CD8-positive, alpha-beta memory T cell (primary cell): ENCODE results near the gene CCDC148. TPM values are rescaled to one million over a fixed set of nuclear protein-coding genes. Genes with fewer than 3 reads are reported as not detected.

Experiments used
- CTCF ChIA-PET: fragments of 350-600 bp; sonication (Branson Sonifier 250); formaldehyde crosslinking; loops from one replicate; lab custom pipeline; 2021; ENCODE audit warnings: antibody characterized with exemption; lab: Charles Lee
- POLR2A ChIA-PET: fragments of 350-600 bp; sonication (Branson Sonifier 250); formaldehyde crosslinking; loops from one replicate; lab custom pipeline; 2021; ENCODE audit warnings: antibody characterized with exemption; lab: Charles Lee
- DNase-seq, 5 donors: peaks; one replicate each; pipeline versions ENCODE4 v3.0.0 to v3.0.0-alpha.2; 2020 to 2022; ENCODE audit warnings: mixed read lengths in 1 of 5
- H3K27ac ChIP-seq: one replicate; pipeline ENCODE4 v1.7.0; 2013; ENCODE audit warnings: low read depth, mild to moderate bottlenecking, low read length, moderate library complexity
- H3K27me3 ChIP-seq: 2 replicates; pipeline ENCODE4 v1.7.0; 2013; ENCODE audit warnings: low read length, mild to moderate bottlenecking; ENCODE audit not compliant: insufficient read depth, poor library complexity, severe bottlenecking
- H3K36me3 ChIP-seq: 2 replicates; pipeline ENCODE4 v1.7.0; 2013; ENCODE audit warnings: mild to moderate bottlenecking, low read length, moderate library complexity; ENCODE audit not compliant: insufficient read depth
- H3K4me1 ChIP-seq: 2 replicates; pipeline ENCODE4 v1.7.0; 2013; ENCODE audit warnings: mild to moderate bottlenecking, low read length, moderate library complexity; ENCODE audit not compliant: insufficient read depth
- H3K4me3 ChIP-seq: 2 replicates; pipeline ENCODE4 v1.7.0; 2013; ENCODE audit warnings: mild to moderate bottlenecking, low read length
- H3K9me3 ChIP-seq: 2 replicates; pipeline ENCODE4 v1.7.0; 2013; ENCODE audit warnings: mild to moderate bottlenecking, low read length
- H3K27ac Mint-ChIP-seq, 8 donors: one replicate each; pipeline ENCODE4 v1.8.0; 2020 to 2021; ENCODE audit warnings: mixed read lengths in 8 of 8, mild to moderate bottlenecking in 6 of 8, inconsistent platforms in 3 of 8, moderate library complexity in 3 of 8
- H3K27me3 Mint-ChIP-seq, 2 donors: one replicate each; pipeline ENCODE4 v1.8.0; 2020 to 2021; ENCODE audit warnings: mixed read lengths in 2 of 2, mild to moderate bottlenecking in 1 of 2, moderate library complexity in 1 of 2
- H3K36me3 Mint-ChIP-seq, 3 donors: one replicate each; pipeline ENCODE4 v1.8.0; 2020 to 2021; ENCODE audit warnings: mixed read lengths in 3 of 3, inconsistent platforms in 1 of 3, mild to moderate bottlenecking in 1 of 3
- H3K4me1 Mint-ChIP-seq, 3 donors: one replicate each; pipeline ENCODE4 v1.8.0; 2020 to 2021; ENCODE audit warnings: mixed read lengths in 3 of 3, inconsistent platforms in 1 of 3, mild to moderate bottlenecking in 1 of 3
- H3K4me3 Mint-ChIP-seq, 7 donors: one replicate each; pipeline ENCODE4 v1.8.0; 2020 to 2021; ENCODE audit warnings: mixed read lengths in 7 of 7, mild to moderate bottlenecking in 6 of 7, moderate library complexity in 4 of 7, inconsistent platforms in 2 of 7
- H3K9me3 Mint-ChIP-seq, 5 donors: one replicate each; pipeline ENCODE4 v1.8.0; 2020 to 2022; ENCODE audit warnings: mixed read lengths in 5 of 5, mild to moderate bottlenecking in 3 of 5, moderate library complexity in 2 of 5, inconsistent platforms in 1 of 5
- polyA plus RNA-seq: library from polyadenylated mRNA; unstranded; fragments of 300-500 nt; fragmentation: Illumina TruSeq; gene quantifications from one replicate; pipeline ENCODE4 v1.2.3, GENCODE V29; 2021
- total RNA-seq, 2 experiments: library from RNA; stranded (reverse); gene quantifications; one replicate each; pipeline ENCODE4 v1.2.3, GENCODE V29; 2021

Gene CCDC148
- total and polyA plus RNA-seq, 3 experiments from 2014 or later, result 0.40 TPM; not detected in 2

DNA sequence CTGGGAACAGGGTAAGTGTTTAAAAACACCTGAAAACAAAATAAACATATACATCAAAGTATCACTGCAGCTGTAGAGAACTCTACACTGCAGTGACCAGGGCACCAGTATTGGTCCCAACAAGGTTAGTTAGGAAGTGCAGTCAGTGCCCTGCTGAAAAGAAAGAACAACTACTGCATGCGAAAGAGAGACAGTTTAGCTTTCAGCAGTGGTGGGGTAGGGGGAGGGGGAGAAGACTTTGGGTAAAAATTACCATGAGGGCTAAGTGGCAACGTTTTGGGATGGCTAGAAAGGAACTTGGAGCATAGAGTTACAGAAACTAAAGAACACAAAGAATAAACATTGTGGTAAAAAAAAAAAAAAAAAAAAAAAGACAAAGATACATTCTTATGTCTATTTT is 242.8 kb downstream of the CCDC148 start:
- H3K27ac ChIP-seq, result no peak overlapping the region
- Mint-ChIP-seq H3K27me3 (peaks cover 0 to 3% of the 10 kb centered on the region in 2 donors), H3K4me1 (peaks cover 0 to 4% (median 0%) of the 10 kb centered on the region in 3 donors), H3K36me3 (no peaks in the 10 kb centered on the region), H3K27ac (no peak overlapping the region), H3K4me3 (no peak overlapping the region), H3K9me3 (no peaks in the 10 kb centered on the region)
- H3K27me3 ChIP-seq, result no peaks in the 10 kb centered on the region
- H3K4me3 ChIP-seq, result no peak overlapping the region
- H3K9me3 ChIP-seq, result no peaks in the 10 kb centered on the region
- ChIA-PET CTCF (no interaction called here), POLR2A (no interaction called here)
- H3K36me3 ChIP-seq, result no peaks in the 10 kb centered on the region
- DNase-seq, result no peak
- no peaks in the 10 kb centered on the region for H3K4me1 ChIP-seq

DNA sequence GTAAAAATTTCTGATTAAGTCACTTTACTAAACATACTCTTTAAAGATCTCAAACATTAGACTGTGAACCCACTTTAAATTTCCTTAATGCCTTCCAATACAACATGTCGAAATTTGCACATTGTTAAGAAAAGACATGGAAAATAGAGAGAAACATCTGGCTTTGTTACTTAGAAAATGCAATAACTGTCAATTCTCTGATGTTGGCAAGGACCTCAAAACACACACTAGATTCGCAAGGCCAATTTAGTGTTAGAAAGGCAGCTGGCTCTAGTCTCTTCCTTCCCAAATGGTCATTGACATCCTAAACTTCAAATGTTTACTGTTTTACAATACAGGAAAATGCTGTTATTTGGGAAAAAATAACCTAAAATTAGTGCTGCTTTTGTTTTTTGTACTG is 244.3 kb downstream of the CCDC148 start:
- Mint-ChIP-seq H3K4me1 (peaks cover 0 to 4% (median 0%) of the 10 kb centered on the region in 3 donors), H3K4me3 (no peak overlapping the region), H3K36me3 (no peaks in the 10 kb centered on the region), H3K27ac (no peak overlapping the region), H3K27me3 (peaks cover 0 to 3% of the 10 kb centered on the region in 2 donors), H3K9me3 (no peaks in the 10 kb centered on the region)
- Histone ChIP-seq H3K27ac (no peak overlapping the region), H3K4me3 (no peak overlapping the region), H3K4me1 (no peaks in the 10 kb centered on the region), H3K27me3 (no peaks in the 10 kb centered on the region), H3K36me3 (no peaks in the 10 kb centered on the region), H3K9me3 (no peaks in the 10 kb centered on the region)
- ChIA-PET POLR2A (no interaction called here), CTCF (no interaction called here)
- no peak for DNase-seq

DNA sequence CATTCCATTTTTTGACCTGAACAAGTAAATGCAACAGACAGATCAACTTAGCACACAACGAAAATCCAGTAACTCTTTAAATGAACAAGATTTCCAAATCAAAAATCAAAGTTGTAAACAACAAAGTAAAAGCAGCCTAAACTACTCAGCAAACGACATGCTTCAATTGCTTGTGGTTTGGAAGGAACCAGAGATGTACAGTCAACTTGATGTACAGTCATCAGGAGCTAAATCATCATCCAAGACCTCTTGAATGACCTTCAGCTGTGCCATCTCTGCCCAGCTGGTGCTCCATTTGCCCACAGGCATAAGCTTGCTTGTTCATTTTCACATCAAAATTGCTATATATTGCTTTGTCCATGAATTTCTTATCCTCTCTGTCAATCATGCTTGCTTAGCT is 245.1 kb downstream of the CCDC148 start:
- H3K4me1 Mint-ChIP-seq, result peaks cover 0 to 4% (median 0%) of the 10 kb centered on the region in 3 donors
- no peaks in the 10 kb centered on the region for H3K27me3 ChIP-seq
- CTCF ChIA-PET, result no interaction called here
- H3K4me1 ChIP-seq, result no peaks in the 10 kb centered on the region
- no peak overlapping the region for H3K4me3 Mint-ChIP-seq
- no peaks in the 10 kb centered on the region for H3K36me3 Mint-ChIP-seq
- no peak overlapping the region for H3K27ac ChIP-seq
- no peak overlapping the region for H3K27ac Mint-ChIP-seq
- H3K9me3 ChIP-seq, result no peaks in the 10 kb centered on the region
- H3K36me3 ChIP-seq, result no peaks in the 10 kb centered on the region
- POLR2A ChIA-PET, result no interaction called here
- H3K27me3 Mint-ChIP-seq, result no peaks in the 10 kb centered on the region
- no peak for DNase-seq
- H3K4me3 ChIP-seq, result no peak overlapping the region
- no peaks in the 10 kb centered on the region for H3K9me3 Mint-ChIP-seq

DNA sequence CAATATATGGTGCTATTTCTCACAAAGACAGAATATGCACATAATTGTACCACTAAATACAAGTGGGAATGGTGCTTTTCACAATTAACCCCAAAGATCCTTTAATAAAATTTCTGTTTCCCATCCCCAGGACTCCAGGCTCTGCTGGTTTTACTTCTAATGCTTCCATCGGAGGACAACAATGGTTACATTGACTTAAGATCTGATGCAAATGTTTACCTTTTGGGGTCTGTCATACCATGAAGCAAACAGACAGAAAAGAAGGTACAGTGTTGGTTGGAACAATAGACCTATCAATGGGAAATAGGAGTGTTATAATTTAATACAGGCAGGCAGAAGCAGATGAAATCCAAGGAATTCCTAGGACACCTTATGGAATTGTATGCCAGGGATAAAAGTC is 249.2 kb downstream of the CCDC148 start:
- H3K27ac Mint-ChIP-seq, result no peak overlapping the region
- H3K4me3 ChIP-seq, result no peak overlapping the region
- no peak for DNase-seq
- H3K27ac ChIP-seq, result no peak overlapping the region
- H3K4me3 Mint-ChIP-seq, result no peak overlapping the region
- peaks cover 1 to 4% of the 10 kb centered on the region in 2 donors for H3K27me3 Mint-ChIP-seq
- no peaks in the 10 kb centered on the region for H3K36me3 Mint-ChIP-seq
- H3K27me3 ChIP-seq, result no peaks in the 10 kb centered on the region
- POLR2A ChIA-PET, result no interaction called here
- no peaks in the 10 kb centered on the region for H3K36me3 ChIP-seq
- H3K4me1 Mint-ChIP-seq, result no peaks in the 10 kb centered on the region
- no peaks in the 10 kb centered on the region for H3K9me3 ChIP-seq
- CTCF ChIA-PET, result no interaction called here
- H3K9me3 Mint-ChIP-seq, result peaks cover 0 to 2% (median 0%) of the 10 kb centered on the region in 5 donors
- H3K4me1 ChIP-seq, result no peaks in the 10 kb centered on the region

DNA sequence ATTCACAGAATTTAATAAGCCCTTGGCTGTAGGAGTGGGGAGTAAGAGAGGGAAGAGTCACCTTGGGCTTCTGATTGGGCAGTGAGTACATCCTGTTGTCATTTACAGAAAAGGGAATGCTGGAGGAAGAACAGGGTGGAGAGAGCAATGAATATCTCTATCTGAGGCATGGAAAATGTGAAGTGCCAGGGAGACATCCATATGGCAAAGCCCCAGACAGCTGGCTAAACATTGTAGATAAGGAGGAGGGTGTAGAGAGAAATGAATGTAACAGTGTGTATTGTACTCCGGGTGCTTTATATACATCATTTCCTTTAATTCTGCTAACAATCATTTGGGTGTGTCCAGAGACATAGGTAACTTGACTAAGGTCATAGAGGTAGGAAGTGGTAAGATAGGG is 251.3 kb downstream of the CCDC148 start:
- Histone ChIP-seq H3K36me3 (no peaks in the 10 kb centered on the region), H3K4me3 (no peak overlapping the region), H3K9me3 (no peaks in the 10 kb centered on the region), H3K4me1 (no peaks in the 10 kb centered on the region), H3K27me3 (no peaks in the 10 kb centered on the region), H3K27ac (no peak overlapping the region)
- peaks cover 1 to 4% of the 10 kb centered on the region in 2 donors for H3K27me3 Mint-ChIP-seq
- DNase-seq, result no peak
- no peaks in the 10 kb centered on the region for H3K4me1 Mint-ChIP-seq
- H3K27ac Mint-ChIP-seq, result no peak overlapping the region
- peaks cover 0 to 2% (median 0%) of the 10 kb centered on the region in 5 donors for H3K9me3 Mint-ChIP-seq
- no peaks in the 10 kb centered on the region for H3K36me3 Mint-ChIP-seq
- POLR2A ChIA-PET, result no interaction called here
- CTCF ChIA-PET, result interaction anchor here (1.6 kb wide), 1 partner anchor 16 kb away, joined by 3 read pairs; no protein-coding TSS in a partner anchor
- H3K4me3 Mint-ChIP-seq, result no peak overlapping the region

GRCh38 chr2:158204741-158205165 is 251.8 kb downstream of the CCDC148 start:
- H3K36me3 Mint-ChIP-seq, result no peaks in the 10 kb centered on the region
- no peak overlapping the region for H3K27ac Mint-ChIP-seq
- Histone ChIP-seq H3K27ac (no peak overlapping the region), H3K4me3 (no peak overlapping the region), H3K4me1 (no peaks in the 10 kb centered on the region), H3K27me3 (no peaks in the 10 kb centered on the region), H3K36me3 (no peaks in the 10 kb centered on the region), H3K9me3 (no peaks in the 10 kb centered on the region)
- no peak overlapping the region for H3K4me3 Mint-ChIP-seq
- DNase-seq, result no peak
- ChIA-PET CTCF (interaction anchor here (1.6 kb wide), 1 partner anchor 15 kb away, joined by 3 read pairs; no protein-coding TSS in a partner anchor), POLR2A (no interaction called here)
- H3K4me1 Mint-ChIP-seq, result no peaks in the 10 kb centered on the region
- H3K27me3 Mint-ChIP-seq, result peaks cover 1 to 4% of the 10 kb centered on the region in 2 donors
- peaks cover 0 to 2% (median 0%) of the 10 kb centered on the region in 5 donors for H3K9me3 Mint-ChIP-seq

DNA sequence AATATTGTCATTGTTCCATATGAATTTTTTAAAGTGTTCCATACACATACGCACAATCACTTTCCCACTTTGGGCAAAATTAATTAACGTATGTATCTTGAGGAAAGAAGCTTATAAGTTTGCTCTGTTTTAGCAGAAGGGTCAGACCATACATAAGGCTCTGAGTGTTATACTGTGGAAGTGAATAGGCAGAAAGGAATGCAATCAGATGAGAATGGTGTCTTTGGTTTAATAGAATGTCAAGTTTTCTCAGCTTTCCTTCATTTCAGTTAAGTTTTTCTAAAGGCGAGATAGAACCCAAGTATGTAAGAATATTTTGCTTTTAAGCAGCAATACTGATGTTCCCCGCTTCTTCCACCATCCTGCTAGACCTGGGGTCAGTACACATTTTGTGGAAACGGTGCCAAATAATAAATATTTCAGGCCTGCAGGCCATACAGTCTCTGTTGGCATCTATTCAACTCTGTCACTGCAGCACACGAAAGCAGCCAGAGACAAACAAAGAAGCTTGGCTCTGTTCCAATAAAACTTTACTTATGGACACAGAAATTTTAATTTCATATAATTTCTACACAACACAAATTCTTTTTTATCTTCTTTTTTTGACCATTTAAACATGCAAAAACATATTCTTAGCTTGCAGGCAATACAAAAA is 254.3 kb downstream of the CCDC148 start:
- Histone ChIP-seq H3K4me3 (no peak overlapping the region), H3K4me1 (no peaks in the 10 kb centered on the region), H3K27me3 (no peaks in the 10 kb centered on the region), H3K36me3 (no peaks in the 10 kb centered on the region), H3K9me3 (no peaks in the 10 kb centered on the region), H3K27ac (no peak overlapping the region)
- Mint-ChIP-seq H3K36me3 (no peaks in the 10 kb centered on the region), H3K9me3 (peaks cover 0 to 2% (median 0%) of the 10 kb centered on the region in 5 donors), H3K4me3 (no peak overlapping the region), H3K27ac (no peak overlapping the region), H3K27me3 (peaks cover 4 to 7% of the 10 kb centered on the region in 2 donors), H3K4me1 (no peaks in the 10 kb centered on the region)
- ChIA-PET CTCF (no interaction called here), POLR2A (no interaction called here)
- no peak for DNase-seq

- ChIA-PET POLR2A (no interaction called here), CTCF (no interaction called here)
- H3K9me3 ChIP-seq, result no peaks in the 10 kb centered on the region
- H3K4me1 Mint-ChIP-seq, result no peaks in the 10 kb centered on the region
- H3K4me1 ChIP-seq, result no peaks in the 10 kb centered on the region
- no peak overlapping the region for H3K4me3 Mint-ChIP-seq
- no peak overlapping the region for H3K27ac Mint-ChIP-seq
- H3K27ac ChIP-seq, result no peak overlapping the region
- H3K4me3 ChIP-seq, result no peak overlapping the region
- H3K9me3 Mint-ChIP-seq, result peaks cover 0 to 4% (median 0%) of the 10 kb centered on the region in 5 donors
- H3K36me3 Mint-ChIP-seq, result no peaks in the 10 kb centered on the region
- H3K27me3 ChIP-seq, result no peaks in the 10 kb centered on the region
- no peak for DNase-seq
- H3K36me3 ChIP-seq, result no peaks in the 10 kb centered on the region
- peaks cover 8 to 9% of the 10 kb centered on the region in 2 donors for H3K27me3 Mint-ChIP-seq
These were observed 256.5 kb downstream of the CCDC148 start for GRCh38 chr2:158199928-158200650.
